GM23338 (cell line): ENCODE measurements around the gene ZBTB6.

ENCODE experiments used
- CREB1 ChIP-seq: fragments of 250-450 bp; sonication (Bioruptor Pico); IDR thresholded peaks from 2 replicates; pipeline ENCODE4 v1.5.0; 2020; ENCODE audit warnings: low read depth, mild to moderate bottlenecking, moderate library complexity
- CTCF ChIP-seq, 2 experiments: fragments of 200-600 bp in 1 of 2; sonication (generic) in 1 of 2; conservative IDR thresholded peaks; 2 replicates each; pipeline versions ENCODE4 v1.5.1 to v1.6.1; 2016 to 2017; ENCODE audit warnings: antibody characterized with exemption in 2 of 2, low read depth in 2 of 2, mild to moderate bottlenecking in 2 of 2, moderate library complexity in 1 of 2
- EZH2 ChIP-seq: fragments of 200-600 bp; sonication (generic); IDR thresholded peaks from one replicate; pipeline ENCODE4 v1.8.0; 2017; ENCODE audit warnings: antibody characterized with exemption, mild to moderate bottlenecking, low read depth; ENCODE audit not compliant: unreplicated experiment
- NANOG ChIP-seq: IDR thresholded peaks from 2 replicates; pipeline ENCODE4 v1.6.1; 2016; ENCODE audit warnings: antibody characterized with exemption, borderline replicate concordance
- POLR2AphosphoS5 ChIP-seq: IDR thresholded peaks from 2 replicates; pipeline ENCODE4 v1.6.1; 2016; ENCODE audit warnings: antibody characterized with exemption, low read depth
- REST ChIP-seq: IDR thresholded peaks from one replicate; pipeline ENCODE4 v1.6.1; 2018; ENCODE audit warnings: antibody characterized with exemption; ENCODE audit not compliant: unreplicated experiment
- ZNF462 ChIP-seq: fragments of 250-450 bp; sonication (Bioruptor Pico); IDR thresholded peaks from 2 replicates; pipeline ENCODE4 v1.5.0; 2020; ENCODE audit warnings: mild to moderate bottlenecking, moderate library complexity

GRCh38 chr9:122961139-122961538 is 48.0 kb upstream of the ZBTB6 start:
- TF ChIP-seq CTCF (conservative IDR thresholded peaks at IDR 0.05; ENCODE audit: low read depth in 2 of 2) (no peak), NANOG (no peak), REST (no peak), POLR2AphosphoS5 (no peak), CREB1 (CRISPR knock-in tag) (no peak), ZNF462 (CRISPR knock-in tag) (no peak), EZH2 (no peak)
